Measurements from ENCODE around the gene PCBD1. TPM values are rescaled to one million over a fixed set of nuclear protein-coding genes. Genes with fewer than 3 reads are reported as not detected.
A peak's percentile ranks its signal among the peaks of the same experiment; 100 is the strongest.

Gene PCBD1
- total RNA-seq, 1 donor from 2014 or later, result 117 TPM

- Histone ChIP-seq H3K4me1 (peaks cover 12% of the 10 kb centered on the region), H3K4me3 (no peak overlapping the region), H3K9me3 (no peaks in the 10 kb centered on the region), H3K36me3 (no peaks in the 10 kb centered on the region), H3K27me3 (no peaks in the 10 kb centered on the region), H3K27ac (no peak overlapping the region)
- TF ChIP-seq, protein P1, sequence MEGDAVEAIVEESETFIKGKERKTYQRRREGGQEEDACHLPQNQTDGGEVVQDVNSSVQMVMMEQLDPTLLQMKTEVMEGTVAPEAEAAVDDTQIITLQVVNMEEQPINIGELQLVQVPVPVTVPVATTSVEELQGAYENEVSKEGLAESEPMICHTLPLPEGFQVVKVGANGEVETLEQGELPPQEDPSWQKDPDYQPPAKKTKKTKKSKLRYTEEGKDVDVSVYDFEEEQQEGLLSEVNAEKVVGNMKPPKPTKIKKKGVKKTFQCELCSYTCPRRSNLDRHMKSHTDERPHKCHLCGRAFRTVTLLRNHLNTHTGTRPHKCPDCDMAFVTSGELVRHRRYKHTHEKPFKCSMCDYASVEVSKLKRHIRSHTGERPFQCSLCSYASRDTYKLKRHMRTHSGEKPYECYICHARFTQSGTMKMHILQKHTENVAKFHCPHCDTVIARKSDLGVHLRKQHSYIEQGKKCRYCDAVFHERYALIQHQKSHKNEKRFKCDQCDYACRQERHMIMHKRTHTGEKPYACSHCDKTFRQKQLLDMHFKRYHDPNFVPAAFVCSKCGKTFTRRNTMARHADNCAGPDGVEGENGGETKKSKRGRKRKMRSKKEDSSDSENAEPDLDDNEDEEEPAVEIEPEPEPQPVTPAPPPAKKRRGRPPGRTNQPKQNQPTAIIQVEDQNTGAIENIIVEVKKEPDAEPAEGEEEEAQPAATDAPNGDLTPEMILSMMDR (IDR thresholded peaks at IDR 0.05), result no peak
- ATAC-seq (no peak), DNase-seq (no peak)
- intact Hi-C loops (cut with DNase I), result no loop called here
Observed at GRCh38 chr10:70890917-70891431, 2.6 kb upstream of the PCBD1 start.

GRCh38 chr10:70889291-70889690 is 926 bp upstream of the PCBD1 start:
- no peaks in the 10 kb centered on the region for H3K9me3 ChIP-seq
- H3K27ac ChIP-seq, result no peak overlapping the region
- ATAC-seq (no peak), DNase-seq (no peak)
- intact Hi-C loops (cut with DNase I), result no loop called here
- TF ChIP-seq, protein P1 (IDR thresholded peaks at IDR 0.05), result no peak
- no peak overlapping the region for H3K4me3 ChIP-seq
- H3K36me3 ChIP-seq, result peaks cover 11% of the 10 kb centered on the region
- H3K4me1 ChIP-seq, result peaks cover 16% of the 10 kb centered on the region
- no peaks in the 10 kb centered on the region for H3K27me3 ChIP-seq

- no peak for DNase-seq
- H3K36me3 ChIP-seq, result peaks cover 30% of the 10 kb centered on the region
- H3K27ac ChIP-seq, result peak overlapping the region; percentile 86
- TF ChIP-seq, protein P1 (IDR thresholded peaks at IDR 0.05), result no peak
- peak overlapping the region; percentile 79 for H3K4me3 ChIP-seq
- H3K27me3 ChIP-seq, result no peaks in the 10 kb centered on the region
- intact Hi-C loops (cut with DNase I), result no loop called here
- no peak for ATAC-seq
- no peaks in the 10 kb centered on the region for H3K9me3 ChIP-seq
- peaks cover 16% of the 10 kb centered on the region for H3K4me1 ChIP-seq
Observed at GRCh38 chr10:70886921-70887665, 1.3 kb downstream of the PCBD1 start.

DNA sequence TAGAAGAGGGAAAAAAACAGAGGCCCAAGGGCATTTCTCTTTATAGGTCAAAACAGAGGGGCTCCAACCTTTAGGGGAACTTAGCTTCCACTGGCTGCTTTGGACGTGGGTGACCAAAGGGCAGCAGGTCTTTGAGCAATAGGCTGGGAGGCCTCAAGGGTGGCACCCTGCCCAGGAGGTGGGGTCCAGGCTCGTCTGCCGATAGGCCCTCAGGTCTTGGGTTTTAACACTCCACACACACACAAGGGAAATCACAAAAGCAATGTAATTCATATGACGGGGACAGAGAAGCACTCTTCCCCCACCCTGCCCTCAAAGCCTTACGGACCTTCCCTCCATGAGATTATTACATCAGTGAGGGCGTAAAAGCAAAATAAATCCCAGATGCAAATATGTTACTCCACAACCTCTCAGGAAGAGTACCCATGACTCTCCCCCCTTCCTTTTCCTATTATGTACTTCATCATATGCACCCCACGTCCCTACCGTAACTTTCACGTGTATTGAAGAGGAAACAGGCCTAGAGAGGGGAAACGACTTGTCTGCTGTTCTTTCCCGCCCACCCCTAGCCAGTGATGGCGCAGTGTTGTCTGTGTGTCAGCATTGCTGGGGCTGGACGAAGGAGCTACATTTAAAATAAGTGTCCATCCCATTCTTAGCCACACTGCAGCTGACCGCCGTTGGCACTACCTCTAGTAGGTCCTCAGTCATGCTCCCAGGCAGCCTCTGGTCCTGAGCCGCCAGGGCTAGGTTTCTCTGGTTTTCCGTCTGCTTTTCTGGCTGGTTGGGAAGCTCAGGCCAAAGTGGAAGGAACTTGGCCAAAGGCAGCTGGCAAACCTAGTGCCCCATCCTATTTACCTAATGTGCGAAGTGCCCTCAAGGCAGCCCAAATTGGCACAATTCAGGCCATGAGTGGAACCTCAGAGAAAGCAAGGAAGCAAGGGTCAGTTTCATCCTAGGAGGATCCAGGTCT is 2.1 kb downstream of the PCBD1 start:
- Histone ChIP-seq H3K27ac (no peak overlapping the region), H3K4me3 (no peak overlapping the region), H3K27me3 (no peaks in the 10 kb centered on the region), H3K36me3 (peaks cover 30% of the 10 kb centered on the region), H3K9me3 (no peaks in the 10 kb centered on the region), H3K4me1 (peaks cover 16% of the 10 kb centered on the region)
- TF ChIP-seq, protein P1 (IDR thresholded peaks at IDR 0.05), result no peak
- peak; percentile 1 for ATAC-seq
- intact Hi-C loops (cut with DNase I), result no loop called here
- peak; percentile 76 for DNase-seq

GRCh38 chr10:70885481-70885880 is 2.9 kb downstream of the PCBD1 start:
- no peaks in the 10 kb centered on the region for H3K9me3 ChIP-seq
- peaks cover 30% of the 10 kb centered on the region for H3K36me3 ChIP-seq
- H3K27ac ChIP-seq, result no peak overlapping the region
- H3K4me3 ChIP-seq, result no peak overlapping the region
- intact Hi-C loops (cut with DNase I), result no loop called here
- peaks cover 16% of the 10 kb centered on the region for H3K4me1 ChIP-seq
- TF ChIP-seq, protein P1 (IDR thresholded peaks at IDR 0.05), result no peak
- DNase-seq (no peak), ATAC-seq (no peak)
- no peaks in the 10 kb centered on the region for H3K27me3 ChIP-seq
